RPMI8226 (cell line): ENCODE measurements around the gene IGF2.
"Not testable (repeated sequence)": the region's sequence is repeated elsewhere in the genome, so short reads cannot be mapped to it uniquely, and the experiment has no call there.

Experiments
- DNase-seq: peaks from one replicate; pipeline ENCODE4 v3.0.0-alpha.2; 2015

IGF2 gene, protein sequence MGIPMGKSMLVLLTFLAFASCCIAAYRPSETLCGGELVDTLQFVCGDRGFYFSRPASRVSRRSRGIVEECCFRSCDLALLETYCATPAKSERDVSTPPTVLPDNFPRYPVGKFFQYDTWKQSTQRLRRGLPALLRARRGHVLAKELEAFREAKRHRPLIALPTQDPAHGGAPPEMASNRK

DNA sequence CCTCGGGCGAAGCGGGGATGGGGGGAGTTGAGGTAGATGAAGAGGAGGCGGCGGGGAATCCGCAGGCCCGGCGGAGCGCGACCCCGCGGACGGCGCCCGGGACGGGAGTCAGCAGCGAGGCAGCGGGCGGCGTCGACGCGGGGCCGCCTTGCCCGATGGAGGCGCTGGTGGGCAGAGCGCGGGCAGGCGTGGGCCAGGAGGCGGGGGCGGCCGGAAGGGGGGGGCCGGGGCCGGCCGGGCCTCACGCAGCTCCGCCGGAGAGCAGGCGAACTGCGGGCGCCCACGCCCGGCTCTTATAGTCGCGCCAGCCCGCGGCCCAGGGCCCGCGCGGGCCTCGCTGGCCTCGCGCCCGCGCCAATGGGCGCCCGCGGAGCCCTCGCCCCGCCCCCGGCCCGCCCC lies at the start of gene IGF2:
TSS of gene IGF2 (minus strand) at position 267 of the 399 bp plus-strand sequence. CDS start 3,866 bp downstream, outside the sequence.
- no peak for DNase-seq

DNA sequence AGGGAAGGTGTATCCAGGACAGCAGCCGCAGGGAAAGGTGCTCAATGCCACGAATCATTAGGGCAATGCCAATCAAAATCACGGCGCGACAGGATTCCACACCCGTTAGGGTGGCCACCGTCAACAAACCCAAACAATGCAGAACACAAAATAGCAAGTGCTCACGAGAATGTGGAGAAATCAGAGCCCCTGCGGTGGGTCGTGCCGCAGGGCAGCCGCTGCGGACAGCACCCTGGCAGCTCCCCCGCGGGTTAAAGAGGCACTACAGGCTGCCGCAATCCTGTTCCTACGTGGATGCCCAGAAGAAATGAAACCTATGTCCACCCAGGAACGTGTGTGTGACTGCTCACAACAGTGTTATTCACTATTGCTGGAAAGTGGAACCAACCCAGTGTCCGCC lies 49.6 kb upstream of the IGF2 start:
- DNase-seq: no peak

DNA sequence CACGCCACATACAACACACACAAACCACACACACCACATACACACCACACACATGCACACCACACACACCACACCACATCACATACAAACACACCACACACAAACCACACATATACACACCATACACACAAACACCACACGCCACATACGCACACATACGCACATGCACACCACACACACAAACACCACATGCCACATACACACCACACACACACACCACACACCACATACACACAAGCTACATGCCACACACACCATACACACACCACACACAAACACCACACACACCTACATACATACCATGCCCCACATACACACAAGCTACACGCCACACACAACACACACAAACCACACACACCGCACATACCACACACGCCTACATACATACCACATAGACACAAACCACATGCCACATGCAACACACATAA lies 48.1 kb upstream of the IGF2 start:
- no peak for DNase-seq

DNA sequence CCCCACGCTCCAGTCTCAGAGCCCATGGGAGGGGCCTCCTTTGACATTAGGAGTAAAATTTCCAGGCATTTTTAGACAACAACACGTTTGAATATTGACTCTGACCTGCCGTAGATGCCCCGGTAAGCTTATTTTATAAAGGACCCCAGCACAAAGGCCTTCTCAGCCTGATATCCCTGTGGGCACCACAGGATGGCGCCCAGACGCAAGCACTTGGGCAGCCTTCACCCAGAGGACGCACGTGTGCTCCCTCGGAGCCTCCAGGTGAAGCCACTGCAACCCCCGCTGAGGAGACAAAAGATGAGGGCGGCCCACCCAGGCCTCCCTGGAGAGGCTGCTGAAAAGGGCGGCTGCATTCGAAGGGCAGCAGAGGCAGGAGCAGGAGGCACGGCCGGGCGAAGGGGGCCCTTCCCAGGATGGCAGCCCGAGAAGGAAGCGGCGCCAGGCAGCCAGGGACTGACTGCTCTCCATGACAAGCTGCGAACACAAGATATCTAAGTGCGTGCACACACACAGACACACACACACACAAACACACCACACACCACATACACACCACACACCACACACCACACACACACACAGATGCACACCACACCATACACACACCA lies 47.6 kb upstream of the IGF2 start:
- DNase-seq: peak; percentile 77

DNA sequence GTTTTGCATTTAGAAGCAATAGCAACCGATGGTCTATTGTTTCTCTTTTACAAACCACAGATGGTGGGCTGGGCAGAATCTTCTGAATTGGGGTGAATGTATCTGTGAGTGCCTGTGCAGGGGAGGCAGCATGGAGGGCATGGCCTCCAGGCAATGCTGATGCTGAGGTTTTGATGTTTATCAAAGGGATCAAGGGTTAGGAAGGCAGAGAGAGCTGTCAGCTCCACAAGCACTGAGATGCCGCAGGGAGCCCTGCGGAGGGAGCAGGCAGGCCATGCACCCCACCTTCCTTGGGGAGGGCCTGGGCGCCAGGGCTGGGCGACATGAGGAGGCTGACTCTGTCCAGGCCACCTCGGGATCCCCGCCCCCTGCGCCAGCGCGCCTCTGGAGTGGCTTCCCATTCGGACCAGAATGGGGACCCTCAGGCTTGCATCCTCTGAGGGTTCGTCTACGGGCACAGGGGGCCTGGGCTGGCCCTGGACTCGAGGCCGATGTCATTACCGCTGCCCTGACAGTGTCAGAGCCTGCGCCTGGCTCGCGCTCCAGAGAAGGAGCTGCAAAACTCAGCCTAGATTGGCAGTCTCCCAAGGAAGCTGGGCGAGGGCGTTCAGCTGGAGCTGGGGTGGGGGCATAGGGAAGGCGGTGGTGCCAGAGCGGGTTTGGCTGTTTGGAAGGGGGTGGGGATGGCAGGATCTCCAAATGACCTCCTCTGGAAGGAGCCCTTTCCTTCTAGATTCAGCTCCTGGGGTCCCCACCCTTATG lies 46.3 kb upstream of the IGF2 start:
- DNase-seq: peak; percentile 29

DNA sequence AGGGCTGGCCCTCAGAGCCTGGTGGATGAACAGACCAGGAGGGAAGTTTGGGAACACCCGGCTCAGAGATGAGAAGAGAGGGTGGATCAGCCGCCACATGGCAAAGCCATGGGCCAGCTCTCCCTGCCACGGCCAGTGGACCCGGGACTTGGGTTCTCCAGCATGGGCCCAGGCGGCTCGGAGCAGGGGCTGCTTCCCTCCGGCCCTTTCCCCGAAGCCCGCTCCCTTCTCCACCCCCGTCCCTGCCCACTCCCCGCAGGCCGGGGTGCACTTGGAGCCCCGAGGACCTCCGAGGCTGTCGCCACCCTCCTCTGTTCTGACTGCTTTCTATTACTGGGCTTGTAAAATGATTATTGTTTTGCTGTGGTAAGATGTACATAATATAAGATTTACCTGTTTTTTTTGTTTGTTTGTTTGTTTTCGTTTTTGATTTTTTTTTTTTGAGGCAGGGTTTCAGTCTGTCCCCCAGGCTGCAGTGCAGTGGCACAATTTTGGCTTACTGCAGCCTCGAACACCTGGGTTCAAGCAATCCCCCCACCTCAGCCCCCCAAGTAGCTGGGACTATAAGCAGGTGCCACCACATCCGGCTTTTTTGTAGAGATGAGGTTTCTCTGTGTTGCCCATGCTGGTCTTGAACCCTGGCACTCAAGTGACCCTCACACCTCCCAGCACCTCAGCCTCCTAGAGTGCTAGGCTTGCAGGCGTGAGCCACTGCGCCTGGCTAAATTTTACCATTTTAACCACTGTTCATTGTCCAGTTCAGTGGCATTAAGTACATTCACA lies 43.7 kb upstream of the IGF2 start:
- DNase-seq: no peak

DNA sequence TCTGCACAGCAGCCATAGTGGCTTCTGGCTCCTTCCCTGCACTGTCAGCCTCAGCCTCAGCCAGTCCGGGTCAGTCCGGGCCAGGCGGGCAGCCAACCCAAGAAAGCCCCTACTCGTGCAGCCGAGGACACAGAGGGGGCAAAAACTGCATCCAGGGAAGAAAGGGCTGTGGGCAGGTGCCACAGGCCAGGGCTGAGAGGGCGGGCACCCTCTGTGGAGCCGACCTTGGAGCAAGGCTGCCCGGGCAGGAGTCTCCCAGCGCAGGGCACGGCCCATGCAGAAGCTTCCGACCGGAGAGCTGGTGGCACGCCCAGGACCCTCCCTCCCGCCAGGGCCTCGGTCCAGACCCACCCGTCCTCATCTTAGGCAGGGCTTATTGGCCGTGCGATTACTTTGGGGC lies 42.9 kb upstream of the IGF2 start:
- no peak for DNase-seq

DNA sequence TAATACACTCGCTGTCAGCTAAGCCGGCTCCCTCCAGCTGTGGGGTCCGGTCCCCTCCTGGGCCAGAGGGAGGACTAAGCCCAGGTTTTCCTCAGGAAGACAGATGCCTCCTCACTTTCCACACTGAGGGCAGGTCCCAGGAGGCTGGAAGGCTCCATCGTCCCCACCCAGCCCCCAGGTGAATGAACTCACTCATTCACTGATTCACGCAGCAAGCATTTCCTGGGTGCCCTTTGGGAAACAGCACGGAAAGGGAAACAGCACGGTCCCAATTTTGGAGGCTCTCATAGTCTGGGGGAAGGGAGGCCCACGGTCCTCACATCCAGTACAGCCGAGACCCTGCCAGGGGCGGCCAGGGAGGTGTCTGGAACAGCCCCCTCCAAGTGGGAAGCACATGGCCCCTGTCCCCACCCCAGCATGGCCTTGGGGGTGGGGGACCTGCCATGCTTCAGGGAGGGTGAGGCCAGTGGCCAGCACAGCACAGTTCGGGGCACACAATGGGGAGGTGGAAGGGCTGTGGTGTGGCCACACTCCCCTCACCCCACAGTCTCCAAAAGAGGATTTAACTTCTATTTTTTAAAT lies 41.7 kb upstream of the IGF2 start:
- no peak for DNase-seq

DNA sequence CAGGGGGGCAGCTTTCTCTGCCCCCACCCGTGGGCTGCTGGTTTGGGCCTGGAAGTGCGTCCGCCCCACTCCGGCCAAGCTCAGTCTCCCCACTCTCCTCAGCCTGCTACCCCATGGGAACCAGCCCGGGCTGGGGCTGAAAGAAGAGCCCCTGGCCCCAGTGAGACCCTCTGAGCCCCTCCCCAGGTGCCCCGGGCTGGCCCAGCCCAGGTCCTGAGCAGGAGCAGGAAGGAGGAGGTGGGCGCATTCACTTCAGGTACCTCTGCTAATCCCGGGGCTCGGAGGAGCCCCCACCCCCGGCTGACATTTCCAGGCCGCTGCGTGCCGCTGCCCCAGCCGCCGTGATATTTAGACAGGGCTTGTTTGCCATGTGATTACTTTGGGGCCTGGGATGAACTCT lies 41.2 kb upstream of the IGF2 start:
- DNase-seq: no peak

DNA sequence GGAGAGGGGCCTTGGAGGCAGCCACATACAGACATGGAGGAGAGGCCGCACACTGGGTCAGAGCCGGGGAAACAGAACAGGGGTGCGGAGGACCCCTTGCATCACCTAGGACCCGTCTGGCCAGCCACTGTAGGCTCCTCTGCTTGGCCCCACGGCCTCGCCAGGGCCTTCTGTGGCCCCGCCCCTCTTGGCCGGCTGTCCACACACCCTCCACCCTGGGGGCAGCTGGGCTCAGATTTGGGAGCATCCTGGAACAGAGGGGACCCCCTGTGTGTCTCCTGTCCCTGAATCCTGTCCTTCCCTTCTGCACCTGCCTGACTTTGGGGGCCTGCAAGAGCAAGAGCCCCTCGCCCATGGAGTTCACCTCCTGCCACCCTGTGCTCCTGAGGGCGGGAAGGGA lies 40.3 kb upstream of the IGF2 start:
- no peak for DNase-seq

DNA sequence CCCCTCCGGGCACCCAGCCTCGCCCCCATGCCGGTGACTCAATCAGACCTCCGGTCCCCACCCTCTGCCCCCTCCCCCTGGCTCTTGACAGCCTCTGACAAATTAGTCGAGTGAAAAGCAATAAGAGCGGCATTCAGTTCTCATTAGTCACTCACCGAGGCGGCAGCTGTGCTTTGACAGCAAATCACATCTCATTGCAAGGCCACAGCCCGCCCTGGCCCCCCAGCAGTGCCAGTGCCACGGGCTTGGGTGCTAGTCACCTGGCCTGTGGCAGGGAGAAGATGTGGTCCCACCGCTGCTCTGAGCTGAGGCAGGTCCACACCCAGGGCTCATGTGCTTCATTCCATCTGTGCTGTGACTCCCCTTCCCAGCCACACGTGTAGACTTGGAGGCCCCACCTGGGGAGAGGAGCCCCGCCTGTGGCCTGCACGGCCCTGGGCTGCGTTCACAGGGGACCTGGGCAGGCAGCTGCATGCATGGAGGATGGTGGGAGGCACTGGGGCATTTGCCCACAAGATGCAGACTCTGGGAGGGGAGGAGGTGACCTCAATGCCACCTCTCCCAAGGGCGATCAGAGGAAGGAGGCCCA lies 39.8 kb upstream of the IGF2 start:
- no peak for DNase-seq

DNA sequence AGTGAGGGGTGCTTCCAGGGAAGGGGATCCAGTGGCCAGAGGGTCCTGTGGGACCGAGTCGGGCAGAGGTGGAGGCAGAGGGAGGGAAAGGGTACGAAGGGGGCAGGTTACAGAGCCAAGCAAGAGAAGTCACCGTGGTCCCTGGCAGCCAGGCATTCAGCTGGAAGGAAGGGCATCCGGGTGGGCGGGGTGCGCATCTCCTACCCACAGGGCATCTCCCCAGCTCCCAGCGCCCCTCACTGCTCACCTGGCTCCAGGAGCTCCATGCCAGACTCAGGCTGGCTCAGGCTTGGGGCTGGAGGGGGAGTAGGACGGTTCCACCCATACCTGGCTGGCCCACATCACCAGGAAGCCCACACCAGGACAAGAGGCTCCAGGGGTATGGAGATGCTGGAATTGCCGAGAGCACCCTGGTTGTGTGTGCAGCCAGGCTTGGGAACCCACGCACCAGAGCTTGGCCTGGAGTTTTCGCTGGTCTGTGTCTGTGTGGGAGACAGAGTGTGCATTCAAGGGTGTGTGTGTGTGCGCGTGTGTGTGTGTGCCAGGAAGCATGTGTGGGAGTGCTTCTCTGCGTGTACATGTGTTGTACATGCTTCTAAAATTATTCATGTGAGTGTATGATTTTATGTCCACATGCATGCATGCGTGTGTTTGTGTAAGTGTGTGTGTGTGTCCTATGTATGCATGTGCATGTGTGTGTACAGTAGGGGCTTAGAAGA lies 39.0 kb upstream of the IGF2 start:
- not testable (repeated sequence) for DNase-seq

DNA sequence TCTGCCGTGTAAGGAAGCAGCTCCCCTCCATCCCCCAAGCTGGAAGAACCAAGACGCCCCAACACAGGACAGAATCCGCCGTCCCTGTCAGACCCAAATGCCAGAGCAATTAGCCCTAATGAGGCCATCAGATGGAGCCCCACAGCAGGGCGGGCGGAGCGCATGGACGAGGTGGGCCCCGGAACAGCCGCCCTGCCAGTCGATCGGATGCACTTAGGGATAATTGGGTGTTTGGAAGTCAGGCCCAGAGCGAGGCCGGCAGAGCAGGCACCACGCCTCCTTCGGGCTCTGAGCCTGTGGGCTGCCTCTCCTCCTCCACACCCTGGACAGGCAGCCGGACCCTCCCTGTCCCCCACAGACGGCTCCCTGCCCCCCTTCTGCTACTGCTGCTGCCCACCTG lies 37.9 kb upstream of the IGF2 start:
- DNase-seq: no peak

DNA sequence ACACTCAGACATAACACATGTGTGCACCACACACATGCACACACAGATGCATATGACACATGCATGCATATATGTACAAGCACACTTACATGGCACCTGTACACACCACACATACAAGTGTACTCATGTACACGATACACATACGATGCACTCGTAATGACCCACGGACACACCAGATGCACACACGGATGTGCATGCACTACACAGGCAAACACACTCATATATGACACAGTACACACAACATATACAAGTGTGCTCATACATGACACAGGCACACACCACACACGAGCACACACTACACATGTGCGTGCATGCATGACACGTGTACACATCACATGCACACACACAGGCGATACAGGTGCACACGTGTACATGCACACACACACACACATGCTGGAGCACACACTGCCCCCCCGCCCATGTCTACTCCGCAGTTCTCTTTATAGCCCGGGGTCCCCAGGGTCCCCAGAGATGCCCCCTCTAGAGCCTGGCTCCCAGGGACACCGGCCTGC lies 37.3 kb upstream of the IGF2 start:
- no peak for DNase-seq

DNA sequence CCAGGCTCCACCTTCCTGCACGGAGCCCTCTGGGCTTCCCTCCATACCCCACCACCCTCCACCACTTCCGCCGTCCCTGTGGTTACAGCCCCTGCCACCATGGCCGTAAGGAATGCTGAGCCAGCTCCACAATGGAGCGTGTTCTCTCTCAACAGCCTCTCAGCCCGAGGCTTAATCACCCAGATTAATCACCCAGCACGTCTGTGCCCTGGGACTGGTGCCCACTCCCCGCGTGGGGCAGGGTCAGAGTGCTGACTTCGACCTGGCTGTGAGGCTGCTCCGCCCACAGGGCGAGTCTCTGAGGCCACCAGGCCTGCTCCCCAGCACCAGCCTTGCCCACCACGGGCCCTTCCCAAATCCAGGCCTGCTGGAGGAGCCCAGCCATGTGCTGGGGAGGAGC lies 36.5 kb upstream of the IGF2 start:
- DNase-seq: peak; percentile 51

DNA sequence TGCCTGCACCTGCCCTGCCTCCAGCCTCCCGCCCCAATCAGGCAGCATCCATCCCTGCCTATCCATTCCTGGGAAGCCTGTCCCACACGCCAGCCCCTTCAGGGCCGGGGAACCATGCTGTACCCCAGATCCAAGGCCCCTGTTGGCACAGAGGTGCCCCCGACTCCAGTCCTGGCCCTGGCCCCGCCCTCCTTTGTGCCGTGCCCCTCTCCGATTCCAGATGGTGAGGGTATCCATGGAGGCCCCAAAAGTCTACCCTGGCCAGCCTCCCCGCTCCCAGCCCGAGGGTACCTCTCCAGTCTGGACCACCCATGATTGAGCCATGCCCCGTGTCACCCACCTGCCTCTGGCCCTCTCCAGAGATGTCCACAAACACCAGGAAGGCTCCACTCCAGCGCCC lies 35.2 kb upstream of the IGF2 start:
- no peak for DNase-seq

DNA sequence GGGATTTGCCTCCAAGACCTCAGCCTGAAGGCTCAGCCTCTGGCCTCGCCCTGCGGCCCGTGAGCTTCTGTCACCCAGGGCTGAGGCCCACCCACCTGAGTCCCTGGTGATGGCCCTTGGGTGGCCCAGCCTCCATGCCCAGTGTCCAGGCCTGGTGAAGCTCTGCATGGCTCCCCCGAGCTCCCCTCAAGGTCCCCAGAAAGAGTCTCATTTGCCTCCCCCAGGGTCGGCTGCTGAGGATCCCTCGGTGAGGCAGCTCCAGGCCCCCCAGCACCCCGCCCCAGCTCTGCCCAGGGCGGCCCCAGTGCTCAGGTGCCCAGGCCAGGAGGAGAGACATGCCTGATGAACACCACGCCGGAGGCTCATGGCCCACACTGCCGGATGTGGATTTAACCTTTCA lies 34.6 kb upstream of the IGF2 start:
- no peak for DNase-seq

DNA sequence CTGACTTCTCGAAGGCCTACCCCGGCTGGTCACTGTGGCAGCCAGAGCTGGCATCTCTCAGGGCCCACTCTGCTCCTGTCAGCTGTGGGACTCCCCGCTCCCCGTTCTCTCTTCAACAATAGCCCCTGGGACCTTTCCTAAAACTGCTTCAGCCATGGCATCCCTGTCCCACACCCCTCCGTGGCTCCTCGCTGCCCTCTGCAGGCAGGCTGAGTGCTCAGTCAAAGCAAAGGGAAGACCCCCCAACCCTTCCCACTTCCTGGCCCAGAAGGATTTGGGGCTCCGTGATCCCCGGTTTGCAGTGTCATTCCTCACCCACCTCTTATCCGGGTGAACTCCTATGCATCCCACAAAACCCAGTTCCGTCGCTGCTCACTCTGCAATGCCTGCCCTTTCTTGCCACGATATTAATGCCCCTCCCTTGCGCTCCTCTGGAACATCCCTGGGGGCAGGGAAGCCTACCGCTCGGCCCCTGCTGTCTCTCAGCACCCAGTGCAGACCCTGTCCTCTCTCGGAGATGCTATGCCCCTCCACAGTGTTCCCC lies 34.0 kb upstream of the IGF2 start:
- no peak for DNase-seq

DNA sequence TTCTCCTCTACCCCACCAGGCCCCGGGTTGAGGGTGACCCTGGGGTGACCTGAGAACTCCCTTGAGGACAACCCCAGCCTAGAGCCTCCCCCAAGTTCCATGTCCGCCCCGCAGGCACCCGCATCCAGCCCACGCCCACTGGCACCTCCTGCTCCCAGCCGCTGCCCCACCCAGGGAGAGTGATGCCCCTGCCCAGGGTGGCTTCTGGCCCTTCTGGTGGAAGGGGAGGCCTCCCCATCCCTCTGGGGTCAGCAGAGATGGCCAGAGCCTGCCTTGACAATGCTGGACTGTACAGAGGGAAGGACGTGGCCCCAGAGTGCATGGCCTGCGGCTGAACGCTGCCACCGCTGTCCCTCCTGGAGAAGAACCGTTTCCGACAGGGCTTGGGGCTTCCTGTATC lies 33.5 kb upstream of the IGF2 start:
- no peak for DNase-seq

DNA sequence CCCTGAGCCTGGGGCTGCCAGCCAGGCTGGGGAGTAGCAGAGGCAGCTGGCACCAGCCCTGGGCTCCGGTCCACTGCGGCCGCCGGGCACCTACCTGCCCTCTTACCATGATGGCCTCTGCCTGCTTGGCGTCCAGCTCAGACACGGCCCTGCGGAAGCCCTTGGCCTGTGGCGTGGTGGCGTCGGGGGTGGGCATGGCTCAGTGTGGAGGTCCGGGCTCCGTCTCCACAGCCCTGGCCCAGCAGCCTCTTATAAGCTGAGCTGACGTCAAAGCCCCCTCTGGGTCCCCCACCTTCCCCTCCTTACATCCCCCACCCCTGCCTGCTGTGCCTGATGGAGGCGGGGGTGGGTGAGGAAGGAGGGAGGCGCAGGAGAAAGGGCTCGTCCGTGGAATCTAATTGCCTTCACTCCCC lies 32.4 kb upstream of the IGF2 start, which contains the start of gene TH:
TSS of gene TH (minus strand) at position 225 of the 413 bp plus-strand sequence. CDS start at position 196, 29 bp downstream.
- no peak for DNase-seq
